Mesothelial cell of epicardium (in vitro differentiated cells): ENCODE measurements around the gene ZSCAN30. TPM values are rescaled to one million over a fixed set of nuclear protein-coding genes. Genes with fewer than 3 reads are reported as not detected.

Source experiments
- DNase-seq, 2 experiments: peaks; one replicate each; pipeline ENCODE4 v3.0.0; 2021; ENCODE audit warnings: low spot score in 2 of 2; ENCODE audit not compliant: unreplicated experiment in 2 of 2
- H3K27ac Mint-ChIP-seq: 2 replicates; pipeline ENCODE4 v1.8.0; 2021; ENCODE audit warnings: mixed read lengths
- H3K27me3 Mint-ChIP-seq: 2 replicates; pipeline ENCODE4 v1.8.0; 2021; ENCODE audit warnings: low read depth, mixed read lengths
- H3K36me3 Mint-ChIP-seq: 2 replicates; pipeline ENCODE4 v1.8.0; 2021; ENCODE audit warnings: mixed read lengths
- H3K4me1 Mint-ChIP-seq: 2 replicates; pipeline ENCODE4 v1.8.0; 2021; ENCODE audit warnings: mixed read lengths
- H3K4me3 Mint-ChIP-seq: 2 replicates; pipeline ENCODE4 v1.8.0; 2021; ENCODE audit warnings: mild to moderate bottlenecking, moderate library complexity, mixed read lengths
- H3K9me3 Mint-ChIP-seq: 2 replicates; pipeline ENCODE4 v1.8.0; 2021; ENCODE audit warnings: mixed read lengths
- total RNA-seq: library from RNA; stranded (reverse); gene quantifications from 3 replicates; pipeline ENCODE4 v1.2.1, GENCODE V29; 2021
- TF ChIP-seq, protein P1 (sequence below): fragments of 200-600 bp; sonication (generic); IDR thresholded peaks from one replicate; pipeline ENCODE4 v1.5.0; 2021; ENCODE audit warnings: antibody characterized with exemption; ENCODE audit not compliant: unreplicated experiment

ZSCAN30 gene
- total RNA-seq, 1 donor from 2014 or later = 27.1 TPM

DNA sequence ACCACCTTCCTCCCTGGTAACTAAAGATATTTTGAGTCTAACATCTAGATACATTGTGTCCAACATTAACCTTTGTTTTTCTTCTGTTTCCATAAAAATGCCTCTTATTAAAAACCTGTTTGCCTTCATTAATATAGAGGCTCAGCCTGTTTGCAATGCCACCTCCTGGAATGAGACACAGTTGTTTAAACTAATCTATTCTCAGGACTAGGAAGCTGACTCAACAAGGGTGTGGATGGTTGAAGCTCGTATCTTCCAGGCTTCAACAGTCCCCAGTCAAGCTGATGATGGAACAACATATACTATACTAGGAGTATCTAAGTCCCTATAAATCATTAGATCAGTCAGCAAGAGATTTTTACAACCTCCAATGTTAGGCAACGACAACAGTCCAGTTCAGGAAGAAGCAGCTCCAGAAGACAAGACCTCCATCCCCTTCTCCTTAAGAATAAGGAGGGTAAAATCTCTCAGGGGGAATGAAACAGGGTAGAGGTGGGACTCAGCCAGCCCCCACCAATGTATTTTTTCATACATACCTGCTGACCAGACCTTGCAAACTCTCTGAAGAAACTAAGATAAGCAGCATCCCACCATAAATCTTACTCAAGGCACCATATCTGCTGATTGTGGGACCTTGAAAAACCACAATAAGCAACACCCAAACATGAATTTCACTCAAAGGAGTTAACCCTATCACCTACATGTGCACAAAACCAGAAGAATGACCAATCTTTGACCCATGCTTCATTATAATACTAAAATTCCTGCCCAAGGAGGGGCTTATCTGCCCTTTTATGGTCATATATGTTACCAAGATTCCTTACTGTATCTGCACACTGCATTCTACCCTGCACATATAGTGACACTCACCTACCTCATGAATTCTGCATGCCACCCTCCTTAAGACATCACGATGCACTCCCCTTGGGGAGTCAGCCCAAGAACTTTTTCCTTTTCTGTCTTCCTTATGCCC lies 32.7 kb upstream of the ZSCAN30 start:
- DNase-seq = no peak
- Mint-ChIP-seq H3K4me1 (no peaks in the 10 kb centered on the region), H3K27ac (no peak overlapping the region), H3K4me3 (no peak overlapping the region), H3K9me3 (peaks cover 4% of the 10 kb centered on the region), H3K36me3 (peaks cover 3% of the 10 kb centered on the region), H3K27me3 (no peaks in the 10 kb centered on the region)
- TF ChIP-seq, protein P1, sequence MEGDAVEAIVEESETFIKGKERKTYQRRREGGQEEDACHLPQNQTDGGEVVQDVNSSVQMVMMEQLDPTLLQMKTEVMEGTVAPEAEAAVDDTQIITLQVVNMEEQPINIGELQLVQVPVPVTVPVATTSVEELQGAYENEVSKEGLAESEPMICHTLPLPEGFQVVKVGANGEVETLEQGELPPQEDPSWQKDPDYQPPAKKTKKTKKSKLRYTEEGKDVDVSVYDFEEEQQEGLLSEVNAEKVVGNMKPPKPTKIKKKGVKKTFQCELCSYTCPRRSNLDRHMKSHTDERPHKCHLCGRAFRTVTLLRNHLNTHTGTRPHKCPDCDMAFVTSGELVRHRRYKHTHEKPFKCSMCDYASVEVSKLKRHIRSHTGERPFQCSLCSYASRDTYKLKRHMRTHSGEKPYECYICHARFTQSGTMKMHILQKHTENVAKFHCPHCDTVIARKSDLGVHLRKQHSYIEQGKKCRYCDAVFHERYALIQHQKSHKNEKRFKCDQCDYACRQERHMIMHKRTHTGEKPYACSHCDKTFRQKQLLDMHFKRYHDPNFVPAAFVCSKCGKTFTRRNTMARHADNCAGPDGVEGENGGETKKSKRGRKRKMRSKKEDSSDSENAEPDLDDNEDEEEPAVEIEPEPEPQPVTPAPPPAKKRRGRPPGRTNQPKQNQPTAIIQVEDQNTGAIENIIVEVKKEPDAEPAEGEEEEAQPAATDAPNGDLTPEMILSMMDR = no peak

DNA sequence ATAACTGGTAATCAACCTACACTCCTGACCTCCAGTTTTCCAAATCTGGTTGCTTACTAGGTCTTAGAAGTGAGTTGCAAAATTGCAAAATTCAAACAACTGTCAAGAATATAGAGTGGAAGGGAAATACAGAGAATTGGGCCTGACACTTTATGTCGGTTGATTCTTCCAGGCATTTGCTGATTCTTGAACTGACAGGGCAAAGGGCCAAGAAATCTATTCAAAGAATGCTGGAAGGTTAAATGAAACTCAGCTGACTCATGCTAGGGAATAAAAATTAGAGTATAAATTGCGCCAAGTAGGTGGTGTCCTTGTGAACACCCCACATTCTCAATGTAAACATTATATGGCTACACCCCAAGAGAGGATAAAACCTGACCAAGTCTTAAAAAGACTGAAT lies 21.5 kb upstream of the ZSCAN30 start:
- Mint-ChIP-seq H3K4me3 (no peak overlapping the region), H3K9me3 (peaks cover 74% of the 10 kb centered on the region), H3K27me3 (no peaks in the 10 kb centered on the region), H3K36me3 (peaks cover 40% of the 10 kb centered on the region), H3K27ac (no peak overlapping the region), H3K4me1 (no peaks in the 10 kb centered on the region)
- DNase-seq = no peak
- TF ChIP-seq, protein P1 = no peak

DNA sequence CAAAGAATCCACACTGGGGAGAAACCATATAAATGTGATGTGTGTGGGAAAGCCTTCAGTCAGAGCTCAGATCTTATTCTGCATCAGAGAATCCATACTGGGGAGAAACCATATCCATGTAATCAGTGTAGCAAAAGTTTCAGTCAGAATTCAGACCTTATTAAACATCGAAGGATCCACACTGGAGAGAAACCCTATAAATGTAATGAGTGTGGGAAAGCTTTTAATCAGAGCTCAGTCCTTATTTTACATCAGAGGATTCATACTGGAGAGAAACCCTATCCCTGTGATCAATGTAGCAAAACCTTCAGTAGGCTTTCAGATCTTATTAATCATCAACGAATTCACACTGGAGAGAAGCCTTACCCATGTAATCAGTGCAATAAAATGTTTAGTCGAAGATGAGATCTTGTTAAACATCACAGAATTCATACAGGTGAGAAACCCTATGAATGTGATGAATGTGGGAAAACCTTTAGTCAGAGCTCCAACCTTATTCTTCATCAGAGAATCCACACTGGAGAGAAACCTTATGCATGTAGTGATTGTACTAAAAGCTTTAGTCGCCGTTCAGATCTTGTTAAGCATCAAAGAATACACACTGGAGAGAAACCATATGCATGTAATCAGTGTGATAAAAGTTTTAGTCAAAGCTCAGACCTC lies 16.7 kb upstream of the ZSCAN30 start:
- Mint-ChIP-seq H3K36me3 (peaks cover 77% of the 10 kb centered on the region), H3K4me1 (no peaks in the 10 kb centered on the region)

DNA sequence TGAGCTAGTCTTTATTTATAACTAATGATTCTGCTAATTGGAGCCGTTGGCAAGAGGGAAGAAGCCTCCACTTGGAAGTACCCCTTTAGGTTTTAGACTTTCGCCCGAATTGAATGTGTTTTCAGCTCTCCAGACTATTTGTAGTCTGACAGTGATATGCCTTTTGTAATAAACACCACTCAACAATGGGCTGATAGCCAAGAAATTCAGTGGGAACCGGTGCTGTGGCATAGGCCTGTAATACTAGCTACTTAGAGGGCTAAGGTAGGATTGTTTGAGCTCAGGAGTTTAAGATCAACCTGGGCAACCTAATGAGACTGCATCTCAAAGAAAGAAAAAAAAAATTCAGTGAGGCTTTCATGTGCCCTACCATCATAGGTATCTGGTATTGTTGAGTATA lies 13.6 kb upstream of the ZSCAN30 start:
- TF ChIP-seq, protein P1 = no peak
- H3K27me3 Mint-ChIP-seq = no peaks in the 10 kb centered on the region
- H3K4me1 Mint-ChIP-seq = no peaks in the 10 kb centered on the region
- no peak for DNase-seq
- no peak overlapping the region for H3K27ac Mint-ChIP-seq
- H3K9me3 Mint-ChIP-seq = peaks cover 77% of the 10 kb centered on the region
- H3K4me3 Mint-ChIP-seq = no peak overlapping the region
- H3K36me3 Mint-ChIP-seq = peaks cover 92% of the 10 kb centered on the region

More for the DNA sequence above, 16.7 kb upstream of the ZSCAN30 start:
- TF ChIP-seq, protein P1 = no peak
- Mint-ChIP-seq H3K27ac (no peak overlapping the region), H3K27me3 (no peaks in the 10 kb centered on the region), H3K9me3 (peaks cover 73% of the 10 kb centered on the region), H3K4me3 (no peak overlapping the region)
- DNase-seq = no peak

DNA sequence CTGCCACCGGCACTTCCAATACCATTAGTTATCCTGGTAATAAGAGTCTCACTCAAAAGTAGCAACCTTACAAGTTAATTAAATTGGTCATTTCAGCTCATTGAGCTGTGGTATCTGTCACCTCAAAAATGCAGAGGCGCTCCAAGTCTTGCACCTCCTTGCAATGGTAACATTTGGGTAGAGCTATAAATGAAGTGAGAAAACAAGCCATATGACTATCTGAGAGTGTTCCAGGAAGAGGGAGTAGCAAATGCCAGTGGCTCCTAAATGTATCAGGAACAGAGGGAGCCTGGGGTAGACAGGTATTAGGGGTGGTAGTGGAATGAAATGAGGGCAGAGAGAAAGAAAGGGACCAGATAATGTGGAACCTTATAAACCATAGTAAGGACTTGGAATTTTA lies 6.0 kb upstream of the ZSCAN30 start:
- TF ChIP-seq, protein P1 = no peak
- Mint-ChIP-seq H3K36me3 (peaks cover 57% of the 10 kb centered on the region), H3K27ac (no peak overlapping the region), H3K27me3 (no peaks in the 10 kb centered on the region), H3K4me3 (no peak overlapping the region), H3K4me1 (peaks cover 13% of the 10 kb centered on the region), H3K9me3 (peaks cover 24% of the 10 kb centered on the region)
- DNase-seq = no peak
